HepG2 (cell line): ENCODE measurements around the gene RDH11.

ENCODE experiments used
- PBX3 ChIP-seq: sonication (generic); formaldehyde crosslinking; IDR thresholded peaks from 2 replicates; pipeline ENCODE4 v1.8.1; 2023; ENCODE audit warnings: missing genetic modification reagents, inconsistent platforms, borderline replicate concordance
- ZNF292 ChIP-seq: sonication (generic); formaldehyde crosslinking; IDR thresholded peaks from 2 replicates; pipeline ENCODE4 v1.8.1; 2022; ENCODE audit warnings: mild to moderate bottlenecking, low read depth, missing genetic modification reagents, borderline replicate concordance

DNA sequence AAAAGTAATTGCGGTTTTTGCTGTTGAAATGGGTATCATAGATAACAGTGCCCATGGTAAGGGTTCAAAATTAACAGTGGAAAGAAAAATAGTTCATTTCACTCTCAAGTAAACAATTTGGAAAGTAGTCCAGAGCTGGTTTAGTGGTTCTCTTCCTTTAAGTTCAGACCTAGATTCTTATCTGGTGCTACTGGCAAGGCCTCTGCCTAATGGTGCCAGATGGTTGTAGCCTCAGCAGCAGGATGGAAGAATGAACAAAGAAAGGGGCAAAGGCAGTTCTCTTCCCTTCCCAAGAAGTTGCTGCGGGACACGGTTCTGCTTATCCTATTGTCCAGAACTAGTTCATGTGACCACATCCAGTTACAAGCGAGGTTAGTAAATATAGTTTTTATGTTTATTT lies 65.4 kb downstream of the RDH11 start:
- TF ChIP-seq ZNF292 (CRISPR knock-in tag), result no peak
- no peak for TF ChIP-seq PBX3 (CRISPR knock-in tag)
